Left ventricle myocardium inferior (tissue), 1 donor: ENCODE measurements around the gene CSNK2A3. TPM values are rescaled to one million over a fixed set of nuclear protein-coding genes. Genes with fewer than 3 reads are reported as not detected.

Source experiments
- DNase-seq: peaks from one replicate; pipeline ENCODE4 v3.0.0-alpha.2; 2020
- H3K27ac ChIP-seq: fragments of 200-600 bp; replicated peaks from 2 replicates; pipeline ENCODE4 v1.8.0; 2021
- H3K27me3 ChIP-seq: fragments of 200-600 bp; 2 replicates; pipeline ENCODE4 v1.8.0; 2021; ENCODE audit warnings: low read depth
- H3K36me3 ChIP-seq: fragments of 200-600 bp; 2 replicates; pipeline ENCODE4 v1.8.0; 2021
- H3K4me1 ChIP-seq: fragments of 200-600 bp; 2 replicates; pipeline ENCODE4 v1.8.0; 2021
- H3K4me3 ChIP-seq: fragments of 200-600 bp; 2 replicates; pipeline ENCODE4 v1.8.0; 2021; ENCODE audit warnings: mild to moderate bottlenecking, moderate library complexity
- H3K9me3 ChIP-seq: fragments of 200-600 bp; replicated peaks from 2 replicates; pipeline ENCODE4 v1.8.0; 2021
- intact Hi-C: fragments of 100-400 bp; cut with micrococcal nuclease; formaldehyde crosslinking; loops from one replicate; pipeline ENCODE4 v1.11.0; 2022
- total RNA-seq: library from RNA; stranded (reverse); fragmentation: NEBNext Ultra II Directional; extraction: Animal tissue kit (Norgen Biotek cat#: 25700); gene quantifications from one replicate; pipeline ENCODE4 v1.2.1, GENCODE V29; 2021
- TF ChIP-seq, protein P1 (sequence below): fragments of 200-600 bp; IDR thresholded peaks from 2 replicates; pipeline ENCODE4 v1.8.0; 2021; ENCODE audit warnings: antibody characterized with exemption, mild to moderate bottlenecking, borderline replicate concordance
- donor health status: DM: no; HTN: yes; CAD: no; lungs with severe emphysema.

The CSNK2A3 gene
- total RNA-seq, 1 donor from 2014 or later, result 1.4 TPM

DNA sequence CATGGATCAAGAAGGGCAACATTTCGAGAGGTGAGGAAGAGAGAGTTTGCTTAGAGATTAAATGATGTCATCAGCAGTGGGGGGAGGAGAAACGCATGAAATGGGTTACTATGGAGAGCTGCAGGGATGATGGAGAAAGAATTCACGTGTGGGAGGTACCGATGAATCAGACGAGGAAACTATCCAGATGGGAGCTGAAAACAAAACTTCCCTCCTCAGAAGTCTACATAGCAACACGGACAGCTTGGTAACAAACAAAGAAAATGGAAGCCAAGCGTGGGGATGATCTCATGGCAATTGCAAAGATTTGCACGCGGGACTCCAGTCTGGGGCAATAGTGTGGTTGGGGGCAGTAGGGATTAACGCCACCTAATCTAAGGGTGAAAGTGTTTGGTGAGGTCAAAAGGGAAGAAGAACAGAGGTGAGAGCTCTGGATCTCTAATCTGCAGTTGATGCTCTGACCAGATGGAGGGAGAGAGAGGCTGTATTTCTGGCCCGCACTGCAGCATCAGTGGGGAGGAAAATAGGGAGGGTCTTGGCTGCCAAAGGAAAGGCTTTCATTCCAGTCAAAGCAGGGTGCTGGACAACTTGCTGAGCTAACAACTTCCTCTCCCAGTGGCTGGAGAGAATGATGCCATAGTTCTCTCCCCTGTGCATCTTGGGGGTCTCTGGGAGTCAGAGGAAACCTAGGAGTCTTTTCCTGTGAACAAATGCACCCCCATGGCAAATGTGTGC lies 43.4 kb upstream of the CSNK2A3 start:
- no peaks in the 10 kb centered on the region for H3K36me3 ChIP-seq
- H3K9me3 ChIP-seq, result no peaks in the 10 kb centered on the region
- no peak for DNase-seq
- peaks cover 25% of the 10 kb centered on the region for H3K4me1 ChIP-seq
- intact Hi-C loops, result no loop called here
- no peak overlapping the region for H3K4me3 ChIP-seq
- no peak overlapping the region for H3K27ac ChIP-seq
- TF ChIP-seq, protein P1, sequence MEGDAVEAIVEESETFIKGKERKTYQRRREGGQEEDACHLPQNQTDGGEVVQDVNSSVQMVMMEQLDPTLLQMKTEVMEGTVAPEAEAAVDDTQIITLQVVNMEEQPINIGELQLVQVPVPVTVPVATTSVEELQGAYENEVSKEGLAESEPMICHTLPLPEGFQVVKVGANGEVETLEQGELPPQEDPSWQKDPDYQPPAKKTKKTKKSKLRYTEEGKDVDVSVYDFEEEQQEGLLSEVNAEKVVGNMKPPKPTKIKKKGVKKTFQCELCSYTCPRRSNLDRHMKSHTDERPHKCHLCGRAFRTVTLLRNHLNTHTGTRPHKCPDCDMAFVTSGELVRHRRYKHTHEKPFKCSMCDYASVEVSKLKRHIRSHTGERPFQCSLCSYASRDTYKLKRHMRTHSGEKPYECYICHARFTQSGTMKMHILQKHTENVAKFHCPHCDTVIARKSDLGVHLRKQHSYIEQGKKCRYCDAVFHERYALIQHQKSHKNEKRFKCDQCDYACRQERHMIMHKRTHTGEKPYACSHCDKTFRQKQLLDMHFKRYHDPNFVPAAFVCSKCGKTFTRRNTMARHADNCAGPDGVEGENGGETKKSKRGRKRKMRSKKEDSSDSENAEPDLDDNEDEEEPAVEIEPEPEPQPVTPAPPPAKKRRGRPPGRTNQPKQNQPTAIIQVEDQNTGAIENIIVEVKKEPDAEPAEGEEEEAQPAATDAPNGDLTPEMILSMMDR, result no peak
- no peaks in the 10 kb centered on the region for H3K27me3 ChIP-seq

DNA sequence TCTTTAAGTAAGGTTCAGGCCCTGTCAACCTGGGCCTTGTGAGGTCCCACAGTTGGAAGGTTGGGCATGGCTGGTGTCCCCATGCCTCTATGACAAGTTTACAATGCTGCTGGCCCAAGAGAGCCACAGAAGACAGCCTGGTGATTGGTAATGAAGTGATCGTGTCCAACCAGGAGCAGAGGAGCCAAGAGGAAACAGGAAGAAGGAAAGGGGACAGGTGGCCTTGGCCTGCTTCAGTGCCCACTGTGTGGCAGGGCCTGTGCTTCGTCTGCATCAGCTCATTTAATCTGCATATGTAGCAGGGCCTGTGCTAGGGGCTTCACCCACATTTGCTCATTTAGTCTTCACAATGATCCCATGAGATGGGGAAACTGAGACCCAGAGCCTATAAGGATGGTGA lies 42.1 kb upstream of the CSNK2A3 start:
- intact Hi-C loops, result no loop called here
- DNase-seq, result no peak
- no peaks in the 10 kb centered on the region for H3K9me3 ChIP-seq
- TF ChIP-seq, protein P1, result no peak
- H3K4me1 ChIP-seq, result peaks cover 22% of the 10 kb centered on the region
- no peaks in the 10 kb centered on the region for H3K27me3 ChIP-seq
- no peak overlapping the region for H3K4me3 ChIP-seq
- H3K36me3 ChIP-seq, result no peaks in the 10 kb centered on the region
- no peak overlapping the region for H3K27ac ChIP-seq

DNA sequence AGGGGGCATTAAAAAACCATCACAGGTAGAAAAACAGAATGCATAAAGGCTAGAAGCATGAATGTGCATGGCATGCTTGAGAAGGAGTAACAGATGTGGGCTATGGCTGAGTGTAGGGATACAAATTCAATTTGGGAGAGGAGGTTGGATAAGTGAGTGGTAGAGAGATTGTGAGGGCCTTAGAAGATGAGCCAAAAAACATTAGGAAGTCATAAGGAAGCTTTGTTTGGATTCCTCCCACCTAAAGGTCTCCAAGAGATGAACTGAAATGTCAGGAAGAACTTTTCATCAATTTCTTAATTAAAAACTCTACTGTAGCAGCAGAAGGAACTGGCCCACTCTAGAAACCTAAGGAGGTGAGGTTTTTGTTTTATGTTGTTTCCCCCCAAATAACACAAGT lies 41.2 kb upstream of the CSNK2A3 start:
- DNase-seq, result no peak
- H3K36me3 ChIP-seq, result no peaks in the 10 kb centered on the region
- no peak overlapping the region for H3K4me3 ChIP-seq
- intact Hi-C loops, result no loop called here
- H3K9me3 ChIP-seq, result no peaks in the 10 kb centered on the region
- TF ChIP-seq, protein P1, result no peak
- H3K27me3 ChIP-seq, result no peaks in the 10 kb centered on the region
- H3K4me1 ChIP-seq, result peaks cover 31% of the 10 kb centered on the region
- H3K27ac ChIP-seq, result no peak overlapping the region

DNA sequence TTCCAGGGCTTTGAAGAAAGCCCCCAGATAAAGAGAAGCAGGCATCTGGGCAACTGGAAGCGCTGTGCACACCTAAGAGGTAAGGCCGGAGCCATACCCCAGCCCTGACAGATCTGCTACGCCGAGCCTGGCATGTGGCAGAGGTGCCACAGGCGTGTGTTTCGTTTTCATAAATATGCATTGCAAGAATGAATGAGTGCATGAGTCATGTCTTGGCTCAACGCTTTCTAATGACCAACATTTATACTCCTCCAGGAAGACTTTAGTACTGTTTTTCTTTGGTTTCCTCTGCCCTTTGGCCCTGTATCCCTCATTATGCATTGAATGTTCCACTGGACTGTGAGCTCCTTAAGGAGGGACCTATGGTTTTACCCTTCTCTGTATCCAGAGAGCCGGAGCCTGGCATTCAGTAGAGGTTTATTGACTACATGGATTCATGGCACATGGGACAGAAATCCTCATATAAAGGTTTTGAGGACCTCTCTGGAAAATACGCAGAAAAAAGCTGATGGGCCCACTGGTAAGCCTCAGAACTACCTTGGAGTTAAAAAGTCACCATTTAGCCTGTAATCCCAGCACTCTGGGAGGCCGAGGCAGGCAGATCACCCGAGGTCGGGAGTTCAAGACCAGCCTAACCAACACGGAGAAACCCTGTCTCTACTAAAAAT lies 38.9 kb upstream of the CSNK2A3 start:
- no peak overlapping the region for H3K4me3 ChIP-seq
- TF ChIP-seq, protein P1, result no peak
- H3K36me3 ChIP-seq, result no peaks in the 10 kb centered on the region
- H3K9me3 ChIP-seq, result no peaks in the 10 kb centered on the region
- intact Hi-C loops, result no loop called here
- peaks cover 40% of the 10 kb centered on the region for H3K4me1 ChIP-seq
- no peak for DNase-seq
- H3K27ac ChIP-seq, result no peak overlapping the region
- H3K27me3 ChIP-seq, result no peaks in the 10 kb centered on the region

DNA sequence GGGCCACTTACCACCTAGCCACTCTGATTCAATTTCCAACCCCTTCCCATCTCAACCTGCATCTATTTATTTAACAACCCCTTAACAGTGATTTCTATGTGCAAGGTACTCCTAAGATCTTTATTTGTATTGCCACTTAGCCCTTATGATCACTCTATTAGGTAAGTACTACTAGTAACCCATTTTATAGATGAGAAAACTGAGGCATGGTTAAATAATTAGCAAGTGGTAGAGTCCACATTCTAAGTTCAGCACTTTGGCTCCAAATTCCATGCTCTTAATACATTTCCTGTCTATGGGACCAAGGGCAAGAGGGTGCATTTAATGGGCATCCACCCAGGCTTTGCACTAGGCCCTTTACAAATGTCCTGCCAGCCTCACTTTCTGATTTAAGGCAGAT lies 38.1 kb upstream of the CSNK2A3 start:
- Histone ChIP-seq H3K27me3 (no peaks in the 10 kb centered on the region), H3K4me1 (peaks cover 34% of the 10 kb centered on the region), H3K4me3 (no peak overlapping the region), H3K27ac (no peak overlapping the region), H3K36me3 (no peaks in the 10 kb centered on the region), H3K9me3 (no peaks in the 10 kb centered on the region)
- DNase-seq, result no peak
- intact Hi-C loops, result no loop called here
- TF ChIP-seq, protein P1, result no peak
